ENCODE measurements around the gene PYM1. TPM values are rescaled to one million over a fixed set of nuclear protein-coding genes. Genes with fewer than 3 reads are reported as not detected.

PYM1 gene
- total and polyA plus RNA-seq, 2 of the 13 experiments (the other 11 are each of a cell fraction or from before 2014, with no cell fraction given), result 44.0 to 51.8 TPM

DNA sequence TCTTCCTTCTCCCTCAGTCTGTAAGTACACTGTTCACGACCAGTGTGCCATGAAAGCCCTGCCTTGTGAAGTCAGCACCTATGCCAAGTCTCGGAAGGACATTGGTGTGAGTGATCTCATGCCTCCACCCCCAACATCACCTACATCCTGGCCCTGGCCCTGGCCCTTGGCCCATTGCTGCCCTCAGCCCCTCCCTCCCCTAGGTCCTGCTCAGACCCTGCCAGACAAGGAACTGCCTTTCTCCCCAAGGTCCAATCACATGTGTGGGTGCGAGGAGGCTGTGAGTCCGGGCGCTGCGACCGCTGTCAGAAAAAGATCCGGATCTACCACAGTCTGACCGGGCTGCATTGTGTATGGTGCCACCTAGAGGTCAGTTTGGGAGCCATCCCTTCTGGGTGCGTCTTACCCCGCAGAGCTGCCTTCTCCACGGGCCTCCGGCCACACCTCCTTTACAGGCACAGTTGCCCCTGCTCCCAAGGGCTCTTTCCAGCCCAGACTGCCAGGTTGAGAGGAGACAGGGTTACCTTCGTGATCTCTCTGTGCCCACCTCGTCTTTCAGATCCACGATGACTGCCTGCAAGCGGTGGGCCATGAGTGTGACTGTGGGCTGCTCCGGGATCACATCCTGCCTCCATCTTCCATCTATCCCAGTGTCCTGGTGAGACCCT lies 12.5 kb upstream of the PYM1 start (continued):
- TF ChIP-seq, protein P1, sequence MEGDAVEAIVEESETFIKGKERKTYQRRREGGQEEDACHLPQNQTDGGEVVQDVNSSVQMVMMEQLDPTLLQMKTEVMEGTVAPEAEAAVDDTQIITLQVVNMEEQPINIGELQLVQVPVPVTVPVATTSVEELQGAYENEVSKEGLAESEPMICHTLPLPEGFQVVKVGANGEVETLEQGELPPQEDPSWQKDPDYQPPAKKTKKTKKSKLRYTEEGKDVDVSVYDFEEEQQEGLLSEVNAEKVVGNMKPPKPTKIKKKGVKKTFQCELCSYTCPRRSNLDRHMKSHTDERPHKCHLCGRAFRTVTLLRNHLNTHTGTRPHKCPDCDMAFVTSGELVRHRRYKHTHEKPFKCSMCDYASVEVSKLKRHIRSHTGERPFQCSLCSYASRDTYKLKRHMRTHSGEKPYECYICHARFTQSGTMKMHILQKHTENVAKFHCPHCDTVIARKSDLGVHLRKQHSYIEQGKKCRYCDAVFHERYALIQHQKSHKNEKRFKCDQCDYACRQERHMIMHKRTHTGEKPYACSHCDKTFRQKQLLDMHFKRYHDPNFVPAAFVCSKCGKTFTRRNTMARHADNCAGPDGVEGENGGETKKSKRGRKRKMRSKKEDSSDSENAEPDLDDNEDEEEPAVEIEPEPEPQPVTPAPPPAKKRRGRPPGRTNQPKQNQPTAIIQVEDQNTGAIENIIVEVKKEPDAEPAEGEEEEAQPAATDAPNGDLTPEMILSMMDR (CRISPR knock-in tag; IDR thresholded peaks at IDR 0.05), result peak; percentile 98
- TF ChIP-seq, protein P2, sequence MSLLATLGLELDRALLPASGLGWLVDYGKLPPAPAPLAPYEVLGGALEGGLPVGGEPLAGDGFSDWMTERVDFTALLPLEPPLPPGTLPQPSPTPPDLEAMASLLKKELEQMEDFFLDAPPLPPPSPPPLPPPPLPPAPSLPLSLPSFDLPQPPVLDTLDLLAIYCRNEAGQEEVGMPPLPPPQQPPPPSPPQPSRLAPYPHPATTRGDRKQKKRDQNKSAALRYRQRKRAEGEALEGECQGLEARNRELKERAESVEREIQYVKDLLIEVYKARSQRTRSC (CRISPR knock-in tag; IDR thresholded peaks at IDR 0.05; ENCODE audit: low read depth), result no peak
- TF ChIP-seq FOXK2 (IDR thresholded peaks at IDR 0.05) (no peak), ZFX (CRISPR knock-in tag; IDR thresholded peaks at IDR 0.05; ENCODE audit: low read depth) (peak; percentile 33; the same call in 1 of the 2 replicates), IKZF1 (IDR thresholded peaks at IDR 0.05) (no peak), SOX13 (IDR thresholded peaks at IDR 0.05) (no peak), SOX13 (CRISPR knock-in tag; conservative IDR thresholded peaks at IDR 0.05 in 1 of 2, IDR thresholded peaks at IDR 0.05 in 1 of 2) (no peak), ZNF124 (CRISPR knock-in tag; IDR thresholded peaks at IDR 0.05) (0 out of 2 replicates have a peak, but pooled peaks have one; percentile 35), ZNF616 (CRISPR knock-in tag; IDR thresholded peaks at IDR 0.05; ENCODE audit: low read depth) (no peak), MIER2 (CRISPR knock-in tag; IDR thresholded peaks at IDR 0.05) (no peak), ARNT2 (CRISPR knock-in tag; IDR thresholded peaks at IDR 0.05; ENCODE audit: low read depth) (no peak)
- TF ChIP-seq, protein P3, sequence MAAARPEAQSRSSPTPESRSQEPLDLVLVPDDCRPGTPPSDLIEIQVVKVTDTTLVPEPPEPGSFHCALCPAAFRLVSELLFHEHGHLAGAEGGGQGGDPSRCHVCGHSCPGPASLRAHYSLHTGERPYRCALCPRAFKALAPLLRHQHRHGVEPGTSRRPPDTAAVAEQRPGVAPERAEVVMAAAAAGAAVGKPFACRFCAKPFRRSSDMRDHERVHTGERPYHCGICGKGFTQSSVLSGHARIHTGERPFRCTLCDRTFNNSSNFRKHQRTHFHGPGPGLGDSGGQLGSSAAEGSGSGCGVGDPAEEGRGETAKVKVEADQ (CRISPR knock-in tag; IDR thresholded peaks at IDR 0.05; ENCODE audit: borderline replicate concordance), result 0 out of 2 replicates have a peak, but pooled peaks have one; percentile 58
- TF ChIP-seq, protein P4, sequence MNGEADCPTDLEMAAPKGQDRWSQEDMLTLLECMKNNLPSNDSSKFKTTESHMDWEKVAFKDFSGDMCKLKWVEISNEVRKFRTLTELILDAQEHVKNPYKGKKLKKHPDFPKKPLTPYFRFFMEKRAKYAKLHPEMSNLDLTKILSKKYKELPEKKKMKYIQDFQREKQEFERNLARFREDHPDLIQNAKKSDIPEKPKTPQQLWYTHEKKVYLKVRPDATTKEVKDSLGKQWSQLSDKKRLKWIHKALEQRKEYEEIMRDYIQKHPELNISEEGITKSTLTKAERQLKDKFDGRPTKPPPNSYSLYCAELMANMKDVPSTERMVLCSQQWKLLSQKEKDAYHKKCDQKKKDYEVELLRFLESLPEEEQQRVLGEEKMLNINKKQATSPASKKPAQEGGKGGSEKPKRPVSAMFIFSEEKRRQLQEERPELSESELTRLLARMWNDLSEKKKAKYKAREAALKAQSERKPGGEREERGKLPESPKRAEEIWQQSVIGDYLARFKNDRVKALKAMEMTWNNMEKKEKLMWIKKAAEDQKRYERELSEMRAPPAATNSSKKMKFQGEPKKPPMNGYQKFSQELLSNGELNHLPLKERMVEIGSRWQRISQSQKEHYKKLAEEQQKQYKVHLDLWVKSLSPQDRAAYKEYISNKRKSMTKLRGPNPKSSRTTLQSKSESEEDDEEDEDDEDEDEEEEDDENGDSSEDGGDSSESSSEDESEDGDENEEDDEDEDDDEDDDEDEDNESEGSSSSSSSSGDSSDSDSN (CRISPR knock-in tag; IDR thresholded peaks at IDR 0.05), result 0 out of 2 replicates have a peak, but pooled peaks have one; percentile 18
- TF ChIP-seq, protein P5, sequence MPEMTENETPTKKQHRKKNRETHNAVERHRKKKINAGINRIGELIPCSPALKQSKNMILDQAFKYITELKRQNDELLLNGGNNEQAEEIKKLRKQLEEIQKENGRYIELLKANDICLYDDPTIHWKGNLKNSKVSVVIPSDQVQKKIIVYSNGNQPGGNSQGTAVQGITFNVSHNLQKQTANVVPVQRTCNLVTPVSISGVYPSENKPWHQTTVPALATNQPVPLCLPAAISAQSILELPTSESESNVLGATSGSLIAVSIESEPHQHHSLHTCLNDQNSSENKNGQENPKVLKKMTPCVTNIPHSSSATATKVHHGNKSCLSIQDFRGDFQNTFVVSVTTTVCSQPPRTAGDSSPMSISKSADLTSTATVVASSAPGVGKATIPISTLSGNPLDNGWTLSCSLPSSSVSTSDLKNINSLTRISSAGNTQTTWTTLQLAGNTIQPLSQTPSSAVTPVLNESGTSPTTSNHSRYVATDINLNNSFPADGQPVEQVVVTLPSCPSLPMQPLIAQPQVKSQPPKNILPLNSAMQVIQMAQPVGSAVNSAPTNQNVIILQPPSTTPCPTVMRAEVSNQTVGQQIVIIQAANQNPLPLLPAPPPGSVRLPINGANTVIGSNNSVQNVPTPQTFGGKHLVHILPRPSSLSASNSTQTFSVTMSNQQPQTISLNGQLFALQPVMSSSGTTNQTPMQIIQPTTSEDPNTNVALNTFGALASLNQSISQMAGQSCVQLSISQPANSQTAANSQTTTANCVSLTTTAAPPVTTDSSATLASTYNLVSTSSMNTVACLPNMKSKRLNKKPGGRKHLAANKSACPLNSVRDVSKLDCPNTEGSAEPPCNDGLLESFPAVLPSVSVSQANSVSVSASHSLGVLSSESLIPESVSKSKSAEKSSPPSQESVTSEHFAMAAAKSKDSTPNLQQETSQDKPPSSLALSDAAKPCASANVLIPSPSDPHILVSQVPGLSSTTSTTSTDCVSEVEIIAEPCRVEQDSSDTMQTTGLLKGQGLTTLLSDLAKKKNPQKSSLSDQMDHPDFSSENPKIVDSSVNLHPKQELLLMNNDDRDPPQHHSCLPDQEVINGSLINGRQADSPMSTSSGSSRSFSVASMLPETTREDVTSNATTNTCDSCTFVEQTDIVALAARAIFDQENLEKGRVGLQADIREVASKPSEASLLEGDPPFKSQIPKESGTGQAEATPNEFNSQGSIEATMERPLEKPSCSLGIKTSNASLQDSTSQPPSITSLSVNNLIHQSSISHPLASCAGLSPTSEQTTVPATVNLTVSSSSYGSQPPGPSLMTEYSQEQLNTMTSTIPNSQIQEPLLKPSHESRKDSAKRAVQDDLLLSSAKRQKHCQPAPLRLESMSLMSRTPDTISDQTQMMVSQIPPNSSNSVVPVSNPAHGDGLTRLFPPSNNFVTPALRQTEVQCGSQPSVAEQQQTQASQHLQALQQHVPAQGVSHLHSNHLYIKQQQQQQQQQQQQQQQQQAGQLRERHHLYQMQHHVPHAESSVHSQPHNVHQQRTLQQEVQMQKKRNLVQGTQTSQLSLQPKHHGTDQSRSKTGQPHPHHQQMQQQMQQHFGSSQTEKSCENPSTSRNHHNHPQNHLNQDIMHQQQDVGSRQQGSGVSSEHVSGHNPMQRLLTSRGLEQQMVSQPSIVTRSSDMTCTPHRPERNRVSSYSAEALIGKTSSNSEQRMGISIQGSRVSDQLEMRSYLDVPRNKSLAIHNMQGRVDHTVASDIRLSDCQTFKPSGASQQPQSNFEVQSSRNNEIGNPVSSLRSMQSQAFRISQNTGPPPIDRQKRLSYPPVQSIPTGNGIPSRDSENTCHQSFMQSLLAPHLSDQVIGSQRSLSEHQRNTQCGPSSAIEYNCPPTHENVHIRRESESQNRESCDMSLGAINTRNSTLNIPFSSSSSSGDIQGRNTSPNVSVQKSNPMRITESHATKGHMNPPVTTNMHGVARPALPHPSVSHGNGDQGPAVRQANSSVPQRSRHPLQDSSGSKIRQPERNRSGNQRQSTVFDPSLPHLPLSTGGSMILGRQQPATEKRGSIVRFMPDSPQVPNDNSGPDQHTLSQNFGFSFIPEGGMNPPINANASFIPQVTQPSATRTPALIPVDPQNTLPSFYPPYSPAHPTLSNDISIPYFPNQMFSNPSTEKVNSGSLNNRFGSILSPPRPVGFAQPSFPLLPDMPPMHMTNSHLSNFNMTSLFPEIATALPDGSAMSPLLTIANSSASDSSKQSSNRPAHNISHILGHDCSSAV (CRISPR knock-in tag; IDR thresholded peaks at IDR 0.05; ENCODE audit: borderline replicate concordance), result no peak
- TF ChIP-seq, protein P6, sequence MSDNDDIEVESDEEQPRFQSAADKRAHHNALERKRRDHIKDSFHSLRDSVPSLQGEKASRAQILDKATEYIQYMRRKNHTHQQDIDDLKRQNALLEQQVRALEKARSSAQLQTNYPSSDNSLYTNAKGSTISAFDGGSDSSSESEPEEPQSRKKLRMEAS (IDR thresholded peaks at IDR 0.05), result peak; percentile 30; the same call in 1 of the 2 replicates

All from HepG2 (cell line).